Ishikawa (cell line): ENCODE results near the gene GRIFIN.

Experiments
- CEBPB ChIP-seq: IDR thresholded peaks from 2 replicates; pipeline ENCODE4 v1.6.1; 2012
- CREB1 ChIP-seq: IDR thresholded peaks from 2 replicates; pipeline ENCODE4 v1.6.1; 2012; ENCODE audit warnings: low read depth
- EGR1 ChIP-seq: IDR thresholded peaks from 2 replicates; pipeline ENCODE4 v1.6.1; 2012
- EP300 ChIP-seq: IDR thresholded peaks from 2 replicates; pipeline ENCODE4 v1.6.1; 2012; ENCODE audit warnings: borderline replicate concordance
- FOXM1 ChIP-seq: IDR thresholded peaks from 2 replicates; pipeline ENCODE4 v1.6.1; 2012; ENCODE audit warnings: low read depth, borderline replicate concordance
- MAX ChIP-seq: IDR thresholded peaks from 2 replicates; pipeline ENCODE4 v1.6.1; 2012
- NFIC ChIP-seq: IDR thresholded peaks from 2 replicates; pipeline ENCODE4 v1.6.1; 2012
- RAD21 ChIP-seq: IDR thresholded peaks from 2 replicates; pipeline ENCODE4 v1.6.1; 2012; ENCODE audit warnings: low read depth
- REST ChIP-seq: IDR thresholded peaks from 2 replicates; pipeline ENCODE4 v1.6.1; 2012; ENCODE audit warnings: low read depth, mild to moderate bottlenecking
- TAF1 ChIP-seq: IDR thresholded peaks from 2 replicates; pipeline ENCODE4 v1.6.1; 2012; ENCODE audit warnings: low read depth, mild to moderate bottlenecking
- TCF12 ChIP-seq: IDR thresholded peaks from 2 replicates; pipeline ENCODE4 v1.6.1; 2012; ENCODE audit warnings: low read depth
- TEAD4 ChIP-seq: IDR thresholded peaks from 2 replicates; pipeline ENCODE4 v1.6.1; 2012
- USF1 ChIP-seq: IDR thresholded peaks from 2 replicates; pipeline ENCODE4 v1.6.1; 2012
- YY1 ChIP-seq: IDR thresholded peaks from 2 replicates; pipeline ENCODE4 v1.6.1; 2012; ENCODE audit warnings: low read depth
- ZBTB7A ChIP-seq: IDR thresholded peaks from 2 replicates; pipeline ENCODE4 v1.6.1; 2012; ENCODE audit warnings: low read depth

The GRIFIN gene

GRCh38 chr7:2516194-2516555, 40.0 kb upstream of the GRIFIN start:
- TF ChIP-seq FOXM1 = no peak
- no peak for TF ChIP-seq MAX
- TF ChIP-seq RAD21 = no peak
- no peak for TF ChIP-seq REST
- TF ChIP-seq USF1 = no peak
- TF ChIP-seq EP300 = no peak
- no peak for TF ChIP-seq NFIC
- no peak for TF ChIP-seq TCF12
- no peak for TF ChIP-seq TEAD4
- TF ChIP-seq YY1 = no peak
- TF ChIP-seq TAF1 = no peak
- no peak for TF ChIP-seq ZBTB7A
- TF ChIP-seq CEBPB = no peak
- no peak for TF ChIP-seq EGR1
- no peak for TF ChIP-seq CREB1

- TF ChIP-seq USF1 = no peak
- TF ChIP-seq FOXM1 = no peak
Measured at GRCh38 chr7:2515424-2516193, 39.4 kb upstream of the GRIFIN start.

GRCh38 chr7:2514473-2515423, 38.5 kb upstream of the GRIFIN start:
- TF ChIP-seq EGR1 = no peak
- TF ChIP-seq EP300 = no peak
- TF ChIP-seq YY1 = no peak
- no peak for TF ChIP-seq TAF1
- no peak for TF ChIP-seq USF1
- no peak for TF ChIP-seq CEBPB
- TF ChIP-seq TCF12 = no peak
- TF ChIP-seq NFIC = no peak
- TF ChIP-seq ZBTB7A = no peak

- TF ChIP-seq TCF12 (no peak), MAX (no peak), TAF1 (no peak), REST (no peak), EP300 (no peak), CEBPB (no peak), EGR1 (no peak), RAD21 (no peak), USF1 (no peak), TEAD4 (no peak), FOXM1 (no peak), NFIC (no peak), ZBTB7A (no peak), YY1 (no peak), CREB1 (no peak)
Measured at GRCh38 chr7:2513702-2514101, 37.5 kb upstream of the GRIFIN start.

GRCh38 chr7:2512713-2513112, 36.5 kb upstream of the GRIFIN start:
- TF ChIP-seq FOXM1 (no peak), TEAD4 (no peak), CREB1 (no peak), RAD21 (no peak), ZBTB7A (no peak), EGR1 (no peak), NFIC (no peak), MAX (no peak), CEBPB (no peak), TAF1 (no peak)
